SK-N-MC (cell line): ENCODE measurements around the gene MYO5A.

Experiments
- EZH2 ChIP-seq: fragments of 200-600 bp; sonication (generic); IDR thresholded peaks from one replicate; pipeline ENCODE4 v1.6.1; 2017; ENCODE audit warnings: antibody characterized with exemption
- FOXP2 ChIP-seq: optimal IDR thresholded peaks from 2 replicates; pipeline ENCODE3; 2011; ENCODE audit warnings: mild to moderate bottlenecking, moderate library complexity; ENCODE audit not compliant: insufficient read depth; ENCODE audit errors: extremely low read length, control extremely low read depth
- POLR2AphosphoS5 ChIP-seq: IDR thresholded peaks from 2 replicates; pipeline ENCODE4 v1.6.1; 2012; ENCODE audit warnings: mild to moderate bottlenecking, low read depth, low read length, borderline replicate concordance

DNA sequence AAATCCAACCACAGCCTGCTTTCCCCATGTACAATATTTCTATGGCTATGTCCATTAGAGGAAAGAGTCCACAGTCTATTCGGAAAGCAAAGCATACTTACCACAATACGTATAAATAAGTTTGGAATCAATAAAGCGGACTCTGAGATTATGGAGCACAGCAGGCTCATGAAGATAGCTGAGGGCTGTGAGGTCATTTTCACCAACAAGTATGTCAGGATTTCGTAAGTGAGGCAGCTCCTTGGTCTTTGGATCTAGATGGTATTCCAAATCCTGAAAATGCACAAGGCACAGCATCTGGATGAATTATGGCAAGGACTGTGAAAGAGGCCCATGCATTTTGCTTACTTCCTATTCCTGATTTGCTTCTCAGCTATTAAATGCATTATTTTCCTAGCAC lies 100.4 kb downstream of the MYO5A start:
- no peak for TF ChIP-seq POLR2AphosphoS5
- TF ChIP-seq EZH2 = no peak
- no peak for TF ChIP-seq FOXP2
